Thyroid gland (tissue), 4 donors: Measurements from ENCODE around the gene CHST8. TPM values are rescaled to one million over a fixed set of nuclear protein-coding genes. Genes with fewer than 3 reads are reported as not detected.
A peak's percentile ranks its signal among the peaks of the same experiment; 100 is the strongest.

Experiments used
- DNase-seq, 2 donors: peaks; one replicate each; pipeline ENCODE4 v3.0.0-alpha.2; 2019
- H3K27ac ChIP-seq, 3 donors: fragments of 200-600 bp; sonication (generic); 1 replicate in 2 of 3; 2 replicates in 1 of 3; pipeline ENCODE4 v1.5.1; 2016 to 2019; ENCODE audit warnings: mild to moderate bottlenecking in 1 of 3, moderate library complexity in 1 of 3
- H3K27me3 ChIP-seq: fragments of 200-600 bp; sonication (generic); one replicate; pipeline ENCODE4 v1.5.1; 2019
- H3K36me3 ChIP-seq, 2 donors: fragments of 200-600 bp; sonication (generic); one replicate each; pipeline ENCODE4 v1.5.1; 2016 to 2019
- H3K4me1 ChIP-seq, 2 donors: fragments of 200-600 bp; sonication (generic); one replicate each; pipeline ENCODE4 v1.5.1; 2017 to 2019
- H3K4me3 ChIP-seq, 3 donors: fragments of 200-600 bp; sonication (generic); replicated peaks in 1 of 3; 1 replicate in 2 of 3; 2 replicates in 1 of 3; pipeline ENCODE4 v1.5.1; 2016; ENCODE audit warnings: mild to moderate bottlenecking in 1 of 3
- H3K9me3 ChIP-seq: fragments of 200-600 bp; sonication (generic); one replicate; pipeline ENCODE4 v1.5.1; 2017
- POLR2A ChIP-seq, 2 donors: fragments of 450-650 bp; IDR thresholded peaks; one replicate each; pipeline ENCODE4 v1.6.1; 2017; ENCODE audit warnings: antibody characterized with exemption in 2 of 2, mild to moderate bottlenecking in 2 of 2, moderate library complexity in 1 of 2
- WGBS, 2 donors: methylation state at CpG; one replicate each; pipeline ENCODE4 v1.1.5; 2017; 5-methylcytosine and 5-hydroxymethylcytosine counted together
- intact Hi-C: fragments of 100-400 bp; cut with DNase I; formaldehyde crosslinking; loops from one replicate; pipeline ENCODE4 v1.15.1; 2023
- total RNA-seq, 4 donors: library from RNA; depleted of rRNA; stranded (reverse); fragments of >200 nt; gene quantifications; one replicate each; pipeline ENCODE4 v1.2.3, GENCODE V29; 2016
- TF ChIP-seq, protein P1 (sequence below), 6 experiments: fragments of 200-600 bp in 3 of 6; fragments of 450-650 bp in 3 of 6; sonication (generic) in 3 of 6; IDR thresholded peaks; one replicate each; pipeline ENCODE4 v1.5.1; 2016 to 2019; ENCODE audit warnings: antibody characterized with exemption in 6 of 6, mild to moderate bottlenecking in 2 of 6, inconsistent platforms in 1 of 6, moderate library complexity in 1 of 6

Gene CHST8
- total RNA-seq, 4 donors from 2014 or later = 0.83 to 2.6 (median 1.4) TPM; not detected in 1

DNA sequence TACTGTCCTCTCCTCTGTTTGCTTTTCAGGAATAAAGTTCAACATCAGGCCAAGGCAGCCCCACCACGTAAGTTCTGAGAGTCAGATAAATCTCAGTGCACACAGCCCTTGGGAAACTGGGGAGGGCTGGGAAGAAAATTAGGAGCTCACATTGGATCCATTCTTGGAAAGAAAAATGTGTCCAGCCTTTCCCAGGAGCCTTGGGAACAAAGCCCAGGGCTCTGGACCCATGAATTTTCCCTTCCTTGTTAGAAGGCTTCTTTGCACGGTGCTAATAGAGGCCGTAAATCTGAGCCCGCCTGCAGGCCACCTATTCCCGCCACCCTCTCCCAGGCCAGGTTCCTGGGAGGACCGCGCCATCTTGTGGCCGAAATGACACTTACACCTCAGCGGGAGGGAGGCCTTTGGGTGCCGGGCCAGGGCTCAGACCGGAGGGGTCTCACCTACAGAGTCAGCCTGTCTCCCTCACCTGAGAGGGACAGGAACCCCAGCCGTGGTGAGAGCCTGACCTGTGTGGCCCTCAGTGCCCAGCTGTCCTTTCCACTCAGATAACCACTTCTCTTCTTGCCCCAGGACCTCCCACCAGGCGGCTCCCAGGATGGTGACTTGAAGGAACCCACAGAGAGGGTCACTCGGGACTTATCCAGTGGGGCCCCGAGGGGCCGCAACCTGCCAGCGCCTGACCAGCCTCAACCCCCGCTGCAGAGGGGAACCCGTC, 149.8 kb downstream of the CHST8 start:
- Histone ChIP-seq H3K9me3 (no peaks in the 10 kb centered on the region), H3K4me1 (no peaks in the 10 kb centered on the region), H3K27me3 (no peaks in the 10 kb centered on the region), H3K27ac (no peak overlapping the region), H3K4me3 (no peak overlapping the region), H3K36me3 (no peaks in the 10 kb centered on the region)
- 8 to 73% methylated on average over 7 to 12 of the region's 19 CpGs for WGBS, 2 donors
- TF ChIP-seq POLR2A (IDR thresholded peaks at IDR 0.05) = no peak
- TF ChIP-seq, protein P1, sequence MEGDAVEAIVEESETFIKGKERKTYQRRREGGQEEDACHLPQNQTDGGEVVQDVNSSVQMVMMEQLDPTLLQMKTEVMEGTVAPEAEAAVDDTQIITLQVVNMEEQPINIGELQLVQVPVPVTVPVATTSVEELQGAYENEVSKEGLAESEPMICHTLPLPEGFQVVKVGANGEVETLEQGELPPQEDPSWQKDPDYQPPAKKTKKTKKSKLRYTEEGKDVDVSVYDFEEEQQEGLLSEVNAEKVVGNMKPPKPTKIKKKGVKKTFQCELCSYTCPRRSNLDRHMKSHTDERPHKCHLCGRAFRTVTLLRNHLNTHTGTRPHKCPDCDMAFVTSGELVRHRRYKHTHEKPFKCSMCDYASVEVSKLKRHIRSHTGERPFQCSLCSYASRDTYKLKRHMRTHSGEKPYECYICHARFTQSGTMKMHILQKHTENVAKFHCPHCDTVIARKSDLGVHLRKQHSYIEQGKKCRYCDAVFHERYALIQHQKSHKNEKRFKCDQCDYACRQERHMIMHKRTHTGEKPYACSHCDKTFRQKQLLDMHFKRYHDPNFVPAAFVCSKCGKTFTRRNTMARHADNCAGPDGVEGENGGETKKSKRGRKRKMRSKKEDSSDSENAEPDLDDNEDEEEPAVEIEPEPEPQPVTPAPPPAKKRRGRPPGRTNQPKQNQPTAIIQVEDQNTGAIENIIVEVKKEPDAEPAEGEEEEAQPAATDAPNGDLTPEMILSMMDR (IDR thresholded peaks at IDR 0.05) = peak; percentile 29 to 92 (median 84)
- intact Hi-C loops = loop anchor here (2.0 to 10.0 kb wide), 4 partner anchors 341 to 529 kb away; no protein-coding TSS in a partner anchor
- DNase-seq = peak; percentile 63 to 74

DNA sequence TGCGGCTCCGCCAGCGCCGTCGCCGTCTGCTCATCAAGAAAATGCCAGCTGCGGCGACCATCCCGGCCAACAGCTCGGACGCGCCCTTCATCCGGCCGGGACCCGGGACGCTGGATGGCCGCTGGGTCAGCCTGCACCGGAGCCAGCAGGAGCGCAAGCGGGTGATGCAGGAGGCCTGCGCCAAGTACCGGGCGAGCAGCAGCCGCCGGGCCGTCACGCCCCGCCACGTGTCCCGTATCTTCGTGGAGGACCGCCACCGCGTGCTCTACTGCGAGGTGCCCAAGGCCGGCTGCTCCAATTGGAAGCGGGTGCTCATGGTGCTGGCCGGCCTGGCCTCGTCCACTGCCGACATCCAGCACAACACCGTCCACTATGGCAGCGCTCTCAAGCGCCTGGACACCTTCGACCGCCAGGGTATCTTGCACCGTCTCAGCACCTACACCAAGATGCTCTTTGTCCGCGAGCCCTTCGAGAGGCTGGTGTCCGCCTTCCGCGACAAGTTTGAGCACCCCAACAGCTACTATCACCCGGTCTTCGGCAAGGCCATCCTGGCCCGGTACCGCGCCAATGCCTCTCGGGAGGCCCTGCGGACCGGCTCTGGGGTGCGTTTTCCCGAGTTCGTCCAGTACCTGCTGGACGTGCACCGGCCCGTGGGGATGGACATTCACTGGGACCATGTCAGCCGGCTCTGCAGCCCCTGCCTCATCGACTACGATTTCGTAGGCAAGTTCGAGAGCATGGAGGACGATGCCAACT, 150.5 kb downstream of the CHST8 start:
- Histone ChIP-seq H3K36me3 (no peaks in the 10 kb centered on the region), H3K4me3 (no peak overlapping the region), H3K27me3 (no peaks in the 10 kb centered on the region), H3K27ac (no peak overlapping the region), H3K9me3 (no peaks in the 10 kb centered on the region), H3K4me1 (no peaks in the 10 kb centered on the region)
- TF ChIP-seq, protein P1 (IDR thresholded peaks at IDR 0.05) = no peak
- no peak for TF ChIP-seq POLR2A (IDR thresholded peaks at IDR 0.05)
- WGBS, 2 donors = 93 to 95% methylated on average over 39 to 71 of the region's 72 CpGs
- no peak for DNase-seq
- intact Hi-C loops = loop anchor here (5.0 to 10.0 kb wide), 3 partner anchors 355 to 530 kb away; no protein-coding TSS in a partner anchor

DNA sequence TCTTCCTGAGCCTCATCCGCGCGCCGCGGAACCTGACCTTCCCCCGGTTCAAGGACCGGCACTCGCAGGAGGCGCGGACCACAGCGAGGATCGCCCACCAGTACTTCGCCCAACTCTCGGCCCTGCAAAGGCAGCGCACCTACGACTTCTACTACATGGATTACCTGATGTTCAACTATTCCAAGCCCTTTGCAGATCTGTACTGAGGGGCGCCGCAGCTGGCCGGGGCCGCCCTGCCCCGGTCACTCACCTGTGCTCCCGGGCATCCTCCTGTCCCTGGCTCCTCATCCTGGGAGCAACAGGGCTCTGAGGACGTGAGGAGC, 151.1 kb downstream of the CHST8 start:
- Histone ChIP-seq H3K27ac (no peak overlapping the region), H3K9me3 (no peaks in the 10 kb centered on the region), H3K36me3 (no peaks in the 10 kb centered on the region), H3K4me1 (peaks cover 0 to 3% of the 10 kb centered on the region in 2 donors), H3K4me3 (no peak overlapping the region), H3K27me3 (no peaks in the 10 kb centered on the region)
- 92 to 94% methylated on average over 19 to 23 of the region's 23 CpGs for WGBS, 2 donors
- intact Hi-C loops = loop anchor here (5.0 to 10.0 kb wide), 3 partner anchors 356 to 531 kb away; no protein-coding TSS in a partner anchor
- TF ChIP-seq, protein P1 (IDR thresholded peaks at IDR 0.05) = no peak
- no peak for TF ChIP-seq POLR2A (IDR thresholded peaks at IDR 0.05)
- no peak for DNase-seq

DNA sequence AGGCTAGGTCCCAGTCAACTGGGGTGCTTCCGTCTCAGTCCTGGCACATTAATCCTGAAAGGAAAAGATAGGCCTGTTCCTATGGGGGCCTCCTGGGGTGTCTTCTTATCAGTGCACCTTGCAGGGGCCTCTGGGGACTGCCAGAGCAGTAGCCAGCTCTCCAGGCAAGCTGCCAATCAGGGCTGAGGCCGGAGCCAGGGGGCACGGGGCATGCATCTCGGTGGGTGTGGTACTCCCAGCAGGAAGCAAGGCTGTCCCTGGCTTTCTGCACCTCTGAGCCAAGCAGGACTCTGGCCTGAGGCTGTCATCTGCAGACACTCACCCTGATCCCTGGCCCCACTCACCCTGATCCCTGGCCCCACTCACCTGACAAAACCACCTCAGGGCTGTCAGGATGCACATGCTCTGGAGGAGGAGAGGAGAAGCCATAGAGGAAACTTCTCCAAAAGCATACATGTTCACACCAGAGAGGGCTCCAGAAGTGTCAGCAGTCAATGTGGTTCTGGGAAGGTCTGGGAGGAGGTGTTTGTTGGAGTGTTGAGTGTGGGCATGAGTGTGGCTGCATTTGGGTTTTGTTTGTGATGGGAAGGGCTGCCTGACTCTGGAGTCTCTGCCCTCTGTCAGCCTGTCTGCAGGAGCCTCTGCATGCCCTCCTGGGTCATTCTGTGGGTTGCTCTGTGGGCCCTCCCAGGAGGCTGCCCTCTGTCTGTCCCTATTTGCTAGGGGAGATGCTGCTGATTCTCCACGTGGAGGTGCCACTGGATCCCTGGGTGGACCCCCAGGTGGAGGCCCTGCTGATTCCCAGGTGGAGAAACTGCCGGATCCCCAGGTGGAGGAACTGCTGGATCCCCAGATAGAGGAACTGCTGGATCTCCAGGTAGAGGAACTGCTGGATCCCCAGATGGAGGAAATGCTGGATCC, 152.2 kb downstream of the CHST8 start:
- no peaks in the 10 kb centered on the region for H3K36me3 ChIP-seq
- H3K27me3 ChIP-seq = no peaks in the 10 kb centered on the region
- 40 to 65% methylated on average over 3 to 4 of the region's 6 CpGs for WGBS, 2 donors
- TF ChIP-seq, protein P1 (IDR thresholded peaks at IDR 0.05) = no peak
- TF ChIP-seq POLR2A (IDR thresholded peaks at IDR 0.05) = no peak
- intact Hi-C loops = loop anchor here (5.0 to 10.0 kb wide), 3 partner anchors 357 to 532 kb away; no protein-coding TSS in a partner anchor
- no peak for DNase-seq
- no peaks in the 10 kb centered on the region for H3K9me3 ChIP-seq
- peaks cover 3 to 7% of the 10 kb centered on the region in 2 donors for H3K4me1 ChIP-seq
- H3K27ac ChIP-seq = no peak overlapping the region
- H3K4me3 ChIP-seq = no peak overlapping the region
